HPDE6-E6E7 (cell line): ENCODE measurements around the gene HSPB6.
"Not testable (repeated sequence)": the region's sequence is repeated elsewhere in the genome, so short reads cannot be mapped to it uniquely, and the experiment has no call there.

Source experiments
- DNase-seq: peaks from one replicate; pipeline ENCODE4 v3.0.0; 2011; ENCODE audit warnings: missing footprints; ENCODE audit errors: extremely low spot score

HSPB6 gene

DNA sequence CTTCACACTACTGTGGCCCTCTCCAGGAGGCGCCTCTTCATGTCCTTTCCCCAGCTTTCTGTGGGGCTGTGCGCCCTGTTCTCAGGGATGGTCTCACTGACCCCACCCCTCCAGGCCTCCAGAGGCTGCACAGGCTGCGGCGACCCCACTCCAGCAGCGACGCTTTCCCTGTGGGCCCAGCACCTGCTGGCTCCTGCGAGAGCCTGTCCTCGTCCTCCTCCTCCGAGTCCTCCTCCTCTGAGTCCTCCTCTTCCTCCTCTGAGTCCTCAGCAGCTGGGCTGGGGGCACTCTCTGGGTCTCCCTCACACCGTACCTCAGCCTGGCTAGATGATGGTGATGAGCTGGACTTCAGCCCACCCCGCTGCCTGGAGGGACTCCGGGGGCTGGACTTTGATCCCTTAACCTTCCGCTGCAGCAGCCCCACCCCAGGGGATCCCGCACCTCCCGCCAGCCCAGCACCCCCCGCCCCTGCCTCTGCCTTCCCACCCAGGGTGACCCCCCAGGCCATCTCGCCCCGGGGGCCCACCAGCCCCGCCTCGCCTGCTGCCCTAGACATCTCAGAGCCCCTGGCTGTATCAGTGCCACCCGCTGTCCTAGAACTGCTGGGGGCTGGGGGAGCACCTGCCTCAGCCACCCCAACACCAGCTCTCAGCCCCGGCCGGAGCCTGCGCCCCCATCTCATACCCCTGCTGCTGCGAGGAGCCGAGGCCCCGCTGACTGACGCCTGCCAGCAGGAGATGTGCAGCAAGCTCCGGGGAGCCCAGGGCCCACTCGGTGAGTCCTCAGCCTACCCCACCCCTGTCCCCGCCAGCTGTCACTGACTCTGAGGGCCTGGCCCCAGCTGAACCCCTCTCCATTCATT, 29.7 kb upstream of the HSPB6 start:
- no peak for DNase-seq

DNA sequence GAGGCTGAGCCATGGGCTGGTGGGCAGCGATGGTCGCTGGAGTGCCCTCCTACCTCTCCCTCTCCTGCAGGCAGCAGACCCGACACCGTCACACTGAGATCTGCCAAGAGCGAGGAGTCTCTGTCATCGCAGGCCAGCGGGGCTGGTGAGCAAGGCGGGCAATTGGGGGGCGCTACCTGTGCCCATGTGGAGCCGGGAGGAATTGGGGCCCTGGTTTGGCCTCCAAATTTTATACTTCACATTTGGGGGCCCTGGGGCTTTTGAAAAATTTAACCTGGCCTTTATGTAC, 28.5 kb upstream of the HSPB6 start:
- DNase-seq, result no peak

DNA sequence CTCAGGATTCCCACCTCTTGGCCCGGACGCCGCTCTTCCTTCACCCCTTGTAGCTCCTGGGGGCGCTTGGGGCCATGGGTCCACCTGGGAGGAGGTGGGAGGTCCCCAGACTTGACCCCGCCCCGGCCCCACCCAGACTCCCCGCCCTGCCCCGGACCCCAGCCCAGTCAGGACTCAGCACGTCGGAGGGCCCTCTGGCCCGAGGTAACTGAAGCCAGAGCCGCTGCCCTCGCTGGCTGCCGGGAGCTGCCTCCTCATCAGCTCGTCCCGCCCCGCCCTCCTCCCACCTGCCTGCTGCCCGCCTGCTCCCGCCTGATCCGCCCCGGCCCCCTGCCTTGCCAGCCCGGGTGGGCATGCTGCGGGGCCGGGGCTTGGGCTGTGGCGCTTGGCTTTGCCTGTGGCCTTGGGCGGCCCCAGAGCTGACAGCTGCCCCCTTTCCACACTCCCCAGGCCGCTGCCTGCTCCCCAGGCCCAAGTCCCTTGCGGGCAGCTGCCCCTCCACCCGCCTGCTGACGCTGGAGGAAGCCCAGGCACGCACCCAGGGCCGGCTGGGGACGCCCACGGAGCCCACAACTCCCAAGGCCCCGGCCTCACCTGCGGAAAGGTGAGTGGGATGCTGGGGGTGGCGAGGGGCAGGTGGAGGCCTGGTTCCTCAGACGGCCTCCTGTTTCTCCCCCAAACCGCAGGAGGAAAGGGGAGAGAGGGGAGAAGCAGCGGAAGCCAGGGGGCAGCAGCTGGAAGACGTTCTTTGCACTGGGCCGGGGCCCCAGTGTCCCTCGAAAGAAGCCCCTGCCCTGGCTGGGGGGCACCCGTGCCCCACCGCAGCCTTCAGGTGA, 27.9 kb upstream of the HSPB6 start:
- no peak for DNase-seq

DNA sequence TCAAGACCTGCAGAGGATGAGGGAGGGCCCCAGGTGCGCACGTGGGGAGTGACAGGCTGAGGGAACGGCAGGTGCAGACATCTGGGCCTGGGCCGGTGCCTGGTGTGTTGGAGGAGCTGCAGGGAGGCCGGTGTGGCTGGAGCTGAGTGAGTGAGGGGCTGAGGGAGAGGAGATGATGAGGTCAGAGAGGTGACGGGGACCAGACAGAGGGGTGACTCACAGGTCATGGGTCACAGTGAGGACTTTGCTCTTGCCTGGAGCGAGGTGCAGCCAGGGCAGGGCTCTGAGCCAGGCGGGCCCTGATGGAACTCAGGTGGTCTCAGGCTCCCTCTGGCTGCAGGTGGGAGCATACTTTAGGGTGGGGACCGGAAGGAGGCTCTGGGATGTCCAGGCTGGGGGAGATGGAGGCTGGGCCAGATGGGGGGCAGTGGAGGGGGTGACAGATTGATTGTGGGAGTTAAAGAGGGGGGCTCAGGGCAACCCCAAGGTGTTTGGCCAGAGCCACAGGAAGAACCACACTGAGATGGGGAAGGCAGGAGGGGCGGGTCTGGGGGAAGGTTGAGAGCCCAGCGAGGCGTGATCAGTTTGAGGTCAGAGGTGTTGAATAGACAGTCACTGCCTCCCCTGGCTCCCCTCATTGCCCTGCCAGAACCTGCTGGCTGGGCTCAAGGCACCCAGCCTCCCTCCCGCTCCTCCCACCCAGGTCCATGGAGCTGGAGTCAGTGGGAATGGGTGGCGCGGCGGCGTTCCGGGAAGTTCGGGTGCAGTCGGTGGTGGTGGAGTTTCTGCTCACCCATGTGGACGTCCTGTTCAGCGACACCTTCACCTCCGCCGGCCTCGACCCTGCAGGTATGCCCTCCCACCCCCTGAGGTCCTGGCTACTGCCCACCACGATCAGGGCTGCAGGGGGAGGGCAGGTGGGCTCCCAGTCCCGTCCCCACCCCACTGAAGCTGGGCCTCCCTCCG, 26.9 kb upstream of the HSPB6 start:
- no peak for DNase-seq

DNA sequence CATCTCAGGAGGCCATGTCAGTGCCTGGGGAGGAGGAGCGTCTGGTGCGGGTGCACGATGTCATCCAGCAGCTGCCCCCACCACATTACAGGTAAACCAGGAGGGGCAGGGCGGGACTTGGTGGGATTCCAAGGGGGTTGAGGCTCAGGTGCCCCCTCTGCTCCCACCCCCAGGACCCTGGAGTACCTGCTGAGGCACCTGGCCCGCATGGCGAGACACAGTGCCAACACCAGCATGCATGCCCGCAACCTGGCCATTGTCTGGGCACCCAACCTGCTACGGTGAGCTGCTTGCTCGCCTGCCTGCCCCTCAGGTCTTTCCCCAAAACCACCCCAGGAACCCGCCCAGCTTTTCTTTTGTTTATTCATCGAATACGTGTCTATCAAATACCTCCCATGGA, 25.8 kb upstream of the HSPB6 start:
- DNase-seq, result no peak

DNA sequence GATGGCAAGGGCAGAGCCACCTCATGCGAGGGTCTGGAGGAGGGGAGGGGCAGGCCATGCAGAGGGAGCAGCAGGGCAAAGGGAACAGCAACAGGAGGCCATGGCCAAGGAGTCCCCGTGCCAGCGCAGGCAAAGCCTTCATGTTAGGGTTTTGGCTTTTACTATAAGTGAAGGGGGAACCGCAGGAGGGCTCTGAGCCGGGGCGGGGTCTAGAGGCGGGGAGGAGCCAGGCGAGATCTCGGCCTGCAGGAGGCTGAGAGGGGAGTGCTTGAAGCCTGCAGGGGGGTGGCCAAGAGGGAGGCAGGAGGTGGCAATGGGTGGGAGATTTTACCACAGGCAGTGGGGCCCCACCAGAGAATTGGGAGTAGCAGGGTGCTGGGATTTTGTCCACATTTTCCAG, 24.8 kb upstream of the HSPB6 start:
- no peak for DNase-seq

DNA sequence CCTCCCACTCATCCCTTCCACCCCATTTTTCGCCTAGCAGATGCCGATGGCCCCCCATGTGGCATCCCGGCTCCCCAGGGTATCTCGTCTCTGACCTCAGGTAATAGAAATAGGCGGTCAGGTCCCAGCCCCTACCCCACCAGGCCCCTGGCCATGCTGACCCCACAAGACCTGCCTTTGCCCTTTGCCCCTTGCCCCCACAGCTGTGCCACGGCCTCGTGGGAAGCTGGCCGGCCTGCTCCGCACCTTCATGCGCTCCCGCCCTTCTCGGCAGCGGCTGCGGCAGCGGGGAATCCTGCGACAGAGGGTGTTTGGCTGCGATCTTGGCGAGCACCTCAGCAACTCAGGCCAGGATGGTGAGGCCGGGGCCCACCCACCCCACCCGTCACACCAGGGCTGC, 23.9 kb upstream of the HSPB6 start:
- no peak for DNase-seq

DNA sequence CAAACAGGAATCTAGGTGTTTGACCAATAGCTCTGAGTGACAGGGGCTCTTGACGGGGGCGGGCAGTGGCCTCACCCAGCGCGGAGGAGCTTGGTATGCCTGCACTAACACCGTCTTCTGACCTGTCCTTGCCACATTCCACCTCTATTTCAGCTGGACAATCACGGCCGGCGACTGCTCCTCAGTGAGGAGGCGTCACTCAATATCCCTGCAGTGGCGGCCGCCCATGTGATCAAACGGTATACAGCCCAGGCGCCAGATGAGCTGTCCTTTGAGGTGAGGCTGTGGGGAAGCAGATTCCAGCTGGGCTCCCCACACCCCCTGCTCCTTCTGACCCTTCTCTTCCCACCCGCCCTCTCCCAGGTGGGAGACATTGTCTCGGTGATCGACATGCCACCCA, 23.2 kb upstream of the HSPB6 start:
- DNase-seq, result no peak

DNA sequence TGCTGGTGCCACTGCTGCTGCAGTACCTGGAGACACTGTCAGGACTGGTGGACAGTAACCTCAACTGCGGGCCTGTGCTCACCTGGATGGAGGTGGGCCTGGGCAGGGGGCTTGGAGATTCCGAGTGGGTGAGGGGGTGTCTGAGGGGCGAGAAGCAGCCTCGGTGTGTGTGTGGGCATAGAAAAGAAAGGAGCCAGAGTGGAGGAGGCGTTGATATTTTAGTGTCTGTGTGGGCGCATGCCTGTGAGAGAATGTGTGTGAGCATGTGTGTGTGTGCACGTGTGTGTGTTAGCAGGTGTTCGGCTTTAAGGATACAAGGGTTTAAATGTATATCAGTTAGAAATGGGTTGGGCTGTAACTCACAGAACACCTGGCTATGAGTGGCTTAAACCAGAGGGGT, 22.2 kb upstream of the HSPB6 start:
- no peak for DNase-seq

DNA sequence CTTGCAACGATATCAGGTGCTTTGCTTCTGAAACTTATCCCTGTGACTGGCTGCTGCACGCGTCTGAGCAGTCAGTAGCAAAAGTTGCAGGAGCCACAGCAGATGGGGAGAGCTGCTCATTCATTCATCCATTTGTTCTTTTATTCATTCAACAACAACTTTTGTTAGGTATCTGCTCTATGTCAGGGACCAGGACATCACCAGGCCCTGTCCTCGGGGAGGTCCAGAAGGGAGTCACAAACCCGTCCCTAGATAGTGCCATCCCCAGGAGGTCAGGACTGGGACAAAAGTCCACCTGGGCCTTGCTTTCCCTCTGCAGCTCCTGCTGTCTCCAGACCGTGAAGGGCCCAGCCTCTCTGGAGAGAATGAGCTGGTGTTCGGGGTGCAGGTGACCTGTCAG, 21.1 kb upstream of the HSPB6 start:
- DNase-seq, result no peak

DNA sequence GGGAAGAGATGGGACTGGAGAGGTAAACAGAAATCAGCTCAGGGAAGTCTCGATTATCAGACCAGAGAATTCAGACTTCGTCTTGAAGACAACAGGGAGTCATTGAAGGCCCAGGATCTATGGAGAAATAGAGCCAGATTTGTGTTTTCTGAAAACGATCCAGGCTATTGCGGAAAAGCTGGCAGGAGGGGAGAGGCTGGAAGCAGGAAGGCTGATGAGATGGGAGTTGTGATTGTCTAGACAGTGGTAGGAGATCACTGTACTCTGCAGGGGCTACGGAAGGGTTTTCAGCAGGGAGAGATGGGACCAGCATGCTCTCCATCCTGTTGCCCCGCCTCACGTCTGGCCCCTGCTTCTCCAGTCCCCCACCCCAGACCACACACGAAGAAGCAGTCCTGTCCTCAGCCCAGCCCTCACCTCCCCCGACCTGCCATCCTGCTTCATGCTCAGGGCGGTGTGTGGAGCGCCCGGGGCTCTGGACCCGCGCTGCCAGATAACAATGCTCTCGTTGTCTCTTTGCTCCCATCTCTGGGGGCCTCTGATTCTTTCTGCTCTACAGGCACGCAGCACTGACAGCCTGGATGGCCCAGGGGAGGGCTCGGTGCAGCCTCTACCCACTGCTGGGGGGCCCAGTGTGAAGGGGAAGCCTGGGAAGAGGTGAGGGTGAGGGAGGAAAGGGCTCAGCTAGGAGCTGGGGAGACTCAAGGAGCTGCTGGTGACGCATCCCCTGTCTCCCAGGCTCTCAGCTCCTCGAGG, 20.4 kb upstream of the HSPB6 start:
- no peak for DNase-seq

DNA sequence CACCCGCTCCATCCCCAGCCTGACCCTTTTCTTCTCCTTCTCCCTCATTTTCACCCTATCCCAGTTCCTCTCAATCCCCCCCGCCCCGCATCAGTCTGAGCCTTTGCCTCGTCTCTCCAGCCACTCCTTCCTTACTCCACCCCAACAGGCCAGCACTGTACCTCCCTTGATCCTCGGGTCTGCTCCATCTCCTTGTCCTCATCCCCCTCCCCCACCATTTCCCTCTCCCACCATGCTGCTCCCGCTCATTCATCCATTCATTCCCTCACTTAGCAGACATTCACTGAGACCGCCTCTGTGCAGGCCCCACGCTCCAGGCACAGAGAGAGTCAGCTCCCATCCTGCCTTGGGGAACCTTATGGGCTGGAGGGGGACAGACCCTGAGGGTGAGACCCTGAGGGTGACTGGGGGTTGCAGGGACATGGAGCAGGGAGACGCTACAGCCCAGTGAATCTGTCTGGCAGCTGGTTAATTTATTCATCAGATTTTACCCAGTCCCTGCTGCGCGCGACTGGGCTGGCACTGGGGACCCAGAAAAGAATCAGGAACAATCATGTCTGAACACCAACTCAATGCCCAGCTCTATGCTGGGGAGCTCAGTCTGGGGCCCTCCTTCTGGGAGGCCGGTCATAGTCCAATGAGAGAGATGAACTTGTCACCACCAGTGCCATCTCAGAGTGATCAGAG, 19.4 kb upstream of the HSPB6 start:
- DNase-seq, result no peak

DNA sequence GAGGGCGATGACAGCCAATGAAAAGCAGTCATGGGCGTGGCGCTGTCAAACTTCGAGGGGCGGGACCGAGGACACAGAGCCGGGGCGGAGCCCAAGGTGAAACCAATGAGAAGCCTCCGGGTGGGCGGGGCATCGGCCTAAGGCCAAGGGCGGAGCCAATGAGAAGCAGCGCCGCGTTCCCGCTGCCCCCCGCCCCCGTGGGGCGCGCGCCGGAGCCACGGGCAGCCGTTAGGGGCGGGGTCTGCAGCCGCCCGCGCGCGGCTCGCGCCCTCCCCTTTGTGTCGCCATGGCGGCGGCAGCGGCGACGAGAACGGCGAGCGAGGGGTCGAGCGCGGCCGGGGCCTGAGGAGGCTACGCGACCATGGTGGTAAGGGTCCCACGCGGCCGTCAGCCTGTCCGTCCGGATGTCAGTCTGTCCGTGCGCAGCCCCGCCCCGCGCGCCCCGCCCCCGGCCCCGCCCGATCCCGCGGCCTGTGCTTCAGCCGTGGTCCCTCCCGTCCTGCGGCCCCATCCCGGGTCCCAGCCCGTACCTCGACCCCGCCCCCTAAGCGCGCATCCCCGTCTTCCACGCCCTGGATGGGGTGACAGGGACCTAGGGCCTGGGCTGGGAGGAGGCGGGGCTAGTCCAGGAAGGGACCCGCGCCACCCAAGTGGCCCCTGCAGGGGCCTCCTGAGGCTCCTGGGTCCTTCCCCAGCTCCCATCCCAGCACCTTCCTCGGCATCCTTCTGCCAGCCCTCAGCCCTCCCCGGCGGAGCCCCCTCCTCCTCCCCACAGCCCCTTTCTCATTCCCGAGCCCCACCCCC, 18.7 kb upstream of the HSPB6 start, which contains the start of gene ARHGAP33:
TSS of gene ARHGAP33 (plus strand) at position 267 of the 804 bp plus-strand sequence. CDS start at position 362, 95 bp downstream.
- peak; percentile 89 for DNase-seq

DNA sequence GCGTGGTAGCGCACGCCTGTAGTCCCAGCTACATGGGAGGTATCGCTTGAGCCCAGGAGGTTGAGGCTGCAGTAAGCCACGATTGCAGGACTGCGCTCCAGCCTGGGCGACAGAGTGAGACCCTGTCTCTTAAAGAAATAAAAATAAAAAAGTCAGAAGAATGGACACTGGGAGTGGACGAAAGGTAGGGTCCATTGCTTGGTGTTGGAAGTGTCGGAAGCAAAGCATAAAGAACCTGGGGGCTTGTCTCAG, 18.1 kb upstream of the HSPB6 start:
- DNase-seq, result no peak

DNA sequence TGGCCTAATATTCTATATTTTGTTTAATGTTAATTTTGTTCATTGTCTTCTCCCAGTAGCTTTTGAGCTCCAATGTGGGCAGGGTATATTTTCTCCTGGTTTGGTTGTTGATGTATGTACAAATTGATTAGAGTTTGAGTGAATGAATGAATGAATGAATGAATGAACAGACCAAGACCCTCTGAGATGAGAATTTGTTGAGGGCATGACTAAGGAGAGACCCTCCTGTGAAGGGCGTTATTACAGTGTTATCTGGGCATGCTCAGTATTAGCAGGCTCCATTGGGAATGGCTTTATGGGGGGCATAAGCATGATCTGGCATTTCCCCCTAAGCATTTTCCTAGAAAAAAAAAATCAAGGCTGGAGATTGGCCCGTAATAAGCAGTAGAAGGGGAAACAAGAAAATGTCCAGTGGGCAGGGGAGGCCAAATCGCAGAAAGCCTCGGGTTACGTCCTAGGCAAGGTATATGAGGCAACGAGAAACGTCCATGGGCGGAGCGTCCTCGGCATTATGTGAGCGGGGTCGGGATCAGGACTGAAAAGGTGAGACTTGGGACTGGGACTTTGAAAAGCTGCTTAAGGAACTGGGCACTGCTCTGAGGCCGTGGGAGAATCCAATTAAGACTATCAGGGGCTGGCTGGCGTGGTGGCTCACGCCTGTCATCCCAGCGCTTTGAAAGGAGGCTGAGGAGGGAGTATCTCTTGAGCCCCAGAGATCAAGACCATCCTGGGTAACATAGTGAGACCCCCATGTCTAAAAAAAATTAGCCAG, 17.6 kb upstream of the HSPB6 start:
- DNase-seq, result no peak

DNA sequence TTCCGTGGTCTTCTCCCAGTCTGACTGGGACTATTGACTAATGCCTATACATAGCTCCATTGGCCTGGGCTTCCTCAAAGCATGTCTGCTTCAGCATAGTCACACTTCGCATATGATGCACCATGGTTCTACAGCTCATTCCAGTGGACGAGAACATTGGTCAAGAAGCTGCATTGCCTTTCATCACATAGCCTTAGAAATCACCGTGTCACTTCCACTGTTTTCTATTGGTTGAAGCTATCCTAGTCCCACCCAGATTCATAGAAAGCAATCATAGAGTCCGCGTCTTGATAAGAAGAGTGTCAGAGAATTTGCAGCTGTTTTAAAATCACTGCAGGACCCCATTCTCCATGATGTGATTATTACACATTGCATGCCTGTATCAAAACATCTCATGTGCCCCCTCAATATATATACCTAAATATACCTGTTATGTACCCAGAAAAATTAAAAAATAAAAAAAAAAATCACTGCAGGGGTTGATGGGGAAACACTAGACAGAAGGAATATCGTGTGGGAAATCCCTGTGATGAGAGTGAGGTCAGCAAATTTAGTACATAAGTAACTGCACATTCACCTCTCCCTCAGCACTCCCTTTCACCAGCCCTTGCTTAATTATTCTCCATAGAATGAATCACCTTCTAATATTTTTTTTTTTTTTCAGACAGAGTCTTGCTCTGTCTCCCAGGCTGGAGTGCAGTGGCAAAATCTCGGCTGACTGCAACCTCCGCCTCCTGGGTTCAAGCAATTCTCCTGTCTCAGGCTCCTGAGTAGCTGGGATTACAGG, 16.4 kb upstream of the HSPB6 start:
- no peak for DNase-seq

DNA sequence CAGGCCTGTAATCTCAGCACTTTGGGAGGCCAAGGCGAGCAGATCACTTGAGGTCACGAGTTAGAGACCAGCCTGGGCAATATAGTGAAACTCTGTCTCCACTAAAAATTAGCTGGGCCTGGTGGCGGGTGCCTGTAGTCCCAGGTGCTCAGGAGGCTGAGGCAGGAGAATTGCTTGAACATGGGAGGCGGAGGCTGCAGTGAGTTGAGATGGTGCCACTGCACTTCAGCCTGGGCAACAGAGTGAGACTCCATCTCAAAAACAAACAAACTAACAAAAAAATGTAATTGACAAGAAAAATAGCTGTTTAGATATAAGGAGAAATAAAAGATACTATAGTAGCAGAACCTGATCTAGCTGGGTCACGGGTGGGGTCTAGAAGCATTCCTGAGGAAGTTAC, 15.5 kb upstream of the HSPB6 start:
- not testable (repeated sequence) for DNase-seq

DNA sequence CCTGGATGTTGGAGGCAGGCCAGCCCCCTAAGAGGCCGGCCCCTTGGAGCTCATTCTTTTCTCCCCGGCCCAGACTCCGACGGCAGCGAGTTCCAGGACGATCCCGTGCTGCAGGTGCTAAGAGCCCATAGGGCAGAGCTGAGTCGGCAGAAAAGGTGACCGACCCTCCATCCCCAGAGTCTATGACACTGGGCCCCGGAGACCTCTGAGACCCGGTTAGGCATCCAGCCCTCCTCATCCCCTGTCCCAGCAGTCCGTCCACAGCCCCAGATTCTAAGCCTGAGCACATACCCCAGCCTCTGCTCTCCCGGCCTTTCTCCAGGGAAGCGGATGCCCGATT, 11.2 kb upstream of the HSPB6 start:
- DNase-seq, result no peak
